Transverse colon (tissue), 4 donors: ENCODE measurements around the gene BIVM. TPM values are rescaled to one million over a fixed set of nuclear protein-coding genes. Genes with fewer than 3 reads are reported as not detected.

Experiments used
- DNase-seq: peaks from one replicate; pipeline ENCODE4 v3.0.0-alpha.2; 2019
- H3K27ac ChIP-seq, 4 donors: fragments of 200-600 bp; sonication (generic); 2 replicates each; pipeline ENCODE4 v1.5.1; 2016 to 2018; ENCODE audit warnings: inconsistent platforms in 4 of 4
- H3K27me3 ChIP-seq: fragments of 200-600 bp; sonication (generic); 2 replicates; pipeline ENCODE4 v1.5.1; 2017; ENCODE audit warnings: inconsistent platforms
- H3K36me3 ChIP-seq, 4 donors: fragments of 200-600 bp; sonication (generic); 2 replicates each; pipeline ENCODE4 v1.5.1; 2017 to 2019; ENCODE audit warnings: inconsistent platforms in 4 of 4
- H3K4me1 ChIP-seq, 4 donors: fragments of 200-600 bp; sonication (generic); 2 replicates each; pipeline ENCODE4 v1.5.1; 2017 to 2020; ENCODE audit warnings: inconsistent platforms in 4 of 4
- H3K4me3 ChIP-seq, 4 donors: fragments of 200-600 bp; sonication (generic); 1 replicate in 1 of 4; 2 replicates in 3 of 4; pipeline versions ENCODE4 v1.5.1 to v1.6.1; 2017 to 2019; ENCODE audit warnings: inconsistent platforms in 4 of 4
- H3K9me3 ChIP-seq, 2 donors: fragments of 200-600 bp; sonication (generic); 2 replicates each; pipeline ENCODE4 v1.5.1; 2017 to 2019; ENCODE audit warnings: inconsistent platforms in 2 of 2
- EP300 ChIP-seq: sonication (generic); formaldehyde crosslinking; IDR thresholded peaks from one replicate; pipeline ENCODE4 v1.6.1; 2017; ENCODE audit warnings: antibody characterized with exemption, low read depth
- POLR2A ChIP-seq: fragments of 450-650 bp; IDR thresholded peaks from one replicate; pipeline ENCODE4 v1.6.1; 2016; ENCODE audit warnings: antibody characterized with exemption, mild to moderate bottlenecking, moderate library complexity
- POLR2AphosphoS5 ChIP-seq, 3 donors: sonication (generic); formaldehyde crosslinking; IDR thresholded peaks; one replicate each; pipeline ENCODE4 v1.6.1; 2016; ENCODE audit warnings: antibody characterized with exemption in 3 of 3
- WGBS, 2 donors: methylation state at CpG; one replicate each; pipeline ENCODE4 v1.1.5; 2018; ENCODE audit warnings: low coverage in 1 of 2; 5-methylcytosine and 5-hydroxymethylcytosine counted together
- in situ Hi-C, 4 donors: fragments of 200-750 bp; cut with MboI; loops; one replicate each; pipeline versions ENCODE4 v1.15.0 to v1.15.1; 2017; ENCODE audit warnings: low sequenced_read_pairs in 3 of 4, low pct_ligation_motif_present in 1 of 4, low pct_unique_long_range_greater_than_20kb in 1 of 4
- intact Hi-C: fragments of 100-400 bp; cut with DNase I; formaldehyde crosslinking; loops from one replicate; pipeline ENCODE4 v1.15.1; 2023; ENCODE audit warnings: low total_unique reads
- total RNA-seq, 4 donors: library from RNA; depleted of rRNA; stranded (reverse); fragments of >200 nt; gene quantifications; one replicate each; pipeline ENCODE4 v1.1.0, GENCODE V29; 2016
- TF ChIP-seq, protein P1 (sequence below), 5 experiments: fragments of 200-600 bp in 3 of 5; fragments of 450-650 bp in 2 of 5; sonication (generic) in 3 of 5; IDR thresholded peaks; 1 replicate in 2 of 5; 2 replicates in 3 of 5; pipeline ENCODE4 v1.5.1; 2016 to 2017; ENCODE audit warnings: antibody characterized with exemption in 5 of 5, inconsistent platforms in 3 of 5, mild to moderate bottlenecking in 2 of 5, moderate library complexity in 1 of 5

The BIVM gene, protein sequence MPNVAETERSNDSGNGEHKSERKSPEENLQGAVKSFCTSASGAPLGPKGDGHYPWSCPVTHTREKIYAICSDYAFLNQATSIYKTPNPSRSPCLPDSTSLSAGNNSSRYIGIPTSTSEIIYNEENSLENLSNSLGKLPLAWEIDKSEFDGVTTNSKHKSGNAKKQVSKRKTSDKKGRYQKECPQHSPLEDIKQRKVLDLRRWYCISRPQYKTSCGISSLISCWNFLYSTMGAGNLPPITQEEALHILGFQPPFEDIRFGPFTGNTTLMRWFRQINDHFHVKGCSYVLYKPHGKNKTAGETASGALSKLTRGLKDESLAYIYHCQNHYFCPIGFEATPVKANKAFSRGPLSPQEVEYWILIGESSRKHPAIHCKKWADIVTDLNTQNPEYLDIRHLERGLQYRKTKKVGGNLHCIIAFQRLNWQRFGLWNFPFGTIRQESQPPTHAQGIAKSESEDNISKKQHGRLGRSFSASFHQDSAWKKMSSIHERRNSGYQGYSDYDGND
- total RNA-seq: 10 to 100 TPM in 3 of 4 donors, 1 to 10 TPM in 1; 3.0 to 31.4 (median 23.9) TPM

DNA sequence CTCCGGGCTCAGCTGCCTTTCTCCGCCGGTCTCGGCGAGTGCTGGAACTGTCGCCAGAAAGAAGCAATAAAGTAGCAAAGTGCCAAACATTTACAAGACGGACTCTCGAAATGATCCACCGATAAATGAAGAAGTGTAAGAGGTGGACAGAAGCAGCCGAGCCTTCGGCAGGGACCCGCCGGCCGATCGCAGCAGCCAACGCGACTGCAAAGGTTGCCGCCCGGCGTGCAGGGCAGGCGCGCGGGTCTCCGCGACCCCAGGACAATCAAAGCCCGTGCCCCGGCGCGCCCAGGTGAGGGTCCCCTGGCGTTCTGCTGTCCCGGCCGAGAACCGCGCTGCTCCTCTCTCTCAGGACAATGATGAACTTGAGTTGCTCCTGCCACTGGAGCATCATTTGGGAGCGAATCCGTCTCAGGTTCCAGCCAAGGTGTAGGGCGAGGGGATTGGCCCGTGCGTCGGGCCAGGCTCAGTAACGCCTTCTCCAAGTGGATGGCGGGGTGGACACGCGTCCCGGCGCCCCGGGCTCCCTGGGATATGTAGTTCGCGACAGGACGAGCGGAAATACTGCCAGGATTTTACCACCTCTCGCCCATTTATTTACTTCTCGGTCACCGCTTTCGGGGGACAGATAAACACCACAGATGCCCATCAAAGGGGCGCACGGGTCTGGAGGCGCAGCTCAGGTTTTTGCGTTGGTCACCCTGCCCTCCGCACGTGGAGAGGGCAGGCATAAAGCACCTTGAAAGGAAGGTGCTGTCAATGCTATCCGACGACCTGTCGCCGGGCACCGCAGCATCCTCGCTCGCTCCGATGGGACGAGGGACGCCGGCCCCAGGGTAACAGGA lies at the start of gene BIVM, which contains the start of gene POGLUT2:
TSS of gene BIVM (plus strand) at position 539 of the 845 bp plus-strand sequence. CDS start 8,149 bp downstream, outside the sequence.
TSS of gene POGLUT2 (minus strand) at position 396 of the 845 bp plus-strand sequence. CDS start at position 90, 306 bp downstream.
- Histone ChIP-seq H3K9me3 (no peaks in the 10 kb centered on the region), H3K27ac (peak within 1 kb of the TSS; percentile 83 to 90 (median 84)), H3K36me3 (no peaks in the 10 kb centered on the region), H3K4me3 (peak within 1 kb of the TSS; percentile 60 to 79 (median 64)), H3K4me1 (peaks cover 0 to 28% (median 2%) of the 10 kb centered on the region in 4 donors), H3K27me3 (no peaks in the 10 kb centered on the region)
- peak; percentile 27 to 40 (median 28) for TF ChIP-seq POLR2AphosphoS5 (IDR thresholded peaks at IDR 0.05)
- no peak for TF ChIP-seq EP300
- intact Hi-C loops: loop anchor here (2.0 kb wide), 1 partner anchor 24 kb away; no protein-coding TSS in a partner anchor
- 1% methylated on average over 60 of the region's 72 CpGs; no CpG with 5 or more reads in 1 of the 2 donors for WGBS, 2 donors
- DNase-seq: peak; percentile 91
- in situ Hi-C loops: no loop called here

DNA sequence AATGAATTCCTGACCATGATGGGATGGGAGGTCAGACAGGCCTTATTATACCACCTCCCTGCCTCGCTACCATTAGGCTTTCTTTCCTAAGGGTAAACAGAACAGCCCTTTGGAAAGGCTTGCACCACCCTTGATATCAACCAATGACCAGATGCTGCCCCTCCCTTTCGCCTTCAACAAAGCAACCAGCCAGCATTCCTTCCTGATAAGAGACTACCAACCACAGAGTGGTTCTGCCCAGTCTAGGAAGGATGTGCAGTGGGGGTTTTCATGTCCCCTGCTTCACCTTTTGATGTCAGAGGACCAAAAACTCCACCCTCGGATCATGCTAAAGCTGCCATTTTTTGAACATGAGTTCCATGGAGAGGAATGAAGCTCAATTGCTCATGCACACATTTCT lies 47.0 kb upstream of the BIVM start:
- no peaks in the 10 kb centered on the region for H3K4me1 ChIP-seq
- H3K27me3 ChIP-seq: no peaks in the 10 kb centered on the region
- peaks cover 0 to 6% of the 10 kb centered on the region in 2 donors for H3K9me3 ChIP-seq
- no peak for TF ChIP-seq EP300
- TF ChIP-seq, protein P1, sequence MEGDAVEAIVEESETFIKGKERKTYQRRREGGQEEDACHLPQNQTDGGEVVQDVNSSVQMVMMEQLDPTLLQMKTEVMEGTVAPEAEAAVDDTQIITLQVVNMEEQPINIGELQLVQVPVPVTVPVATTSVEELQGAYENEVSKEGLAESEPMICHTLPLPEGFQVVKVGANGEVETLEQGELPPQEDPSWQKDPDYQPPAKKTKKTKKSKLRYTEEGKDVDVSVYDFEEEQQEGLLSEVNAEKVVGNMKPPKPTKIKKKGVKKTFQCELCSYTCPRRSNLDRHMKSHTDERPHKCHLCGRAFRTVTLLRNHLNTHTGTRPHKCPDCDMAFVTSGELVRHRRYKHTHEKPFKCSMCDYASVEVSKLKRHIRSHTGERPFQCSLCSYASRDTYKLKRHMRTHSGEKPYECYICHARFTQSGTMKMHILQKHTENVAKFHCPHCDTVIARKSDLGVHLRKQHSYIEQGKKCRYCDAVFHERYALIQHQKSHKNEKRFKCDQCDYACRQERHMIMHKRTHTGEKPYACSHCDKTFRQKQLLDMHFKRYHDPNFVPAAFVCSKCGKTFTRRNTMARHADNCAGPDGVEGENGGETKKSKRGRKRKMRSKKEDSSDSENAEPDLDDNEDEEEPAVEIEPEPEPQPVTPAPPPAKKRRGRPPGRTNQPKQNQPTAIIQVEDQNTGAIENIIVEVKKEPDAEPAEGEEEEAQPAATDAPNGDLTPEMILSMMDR (IDR thresholded peaks at IDR 0.05): no peak
- TF ChIP-seq POLR2A: no peak
- TF ChIP-seq POLR2AphosphoS5 (IDR thresholded peaks at IDR 0.05): no peak
- DNase-seq: no peak
- intact Hi-C loops (no loop called here), in situ Hi-C loops (no loop called here)
- no peaks in the 10 kb centered on the region for H3K36me3 ChIP-seq
- 88 to 100% methylated on average over 2 to 3 of the region's 3 CpGs for WGBS, 2 donors
- H3K4me3 ChIP-seq: no peak overlapping the region
- H3K27ac ChIP-seq: no peak overlapping the region

DNA sequence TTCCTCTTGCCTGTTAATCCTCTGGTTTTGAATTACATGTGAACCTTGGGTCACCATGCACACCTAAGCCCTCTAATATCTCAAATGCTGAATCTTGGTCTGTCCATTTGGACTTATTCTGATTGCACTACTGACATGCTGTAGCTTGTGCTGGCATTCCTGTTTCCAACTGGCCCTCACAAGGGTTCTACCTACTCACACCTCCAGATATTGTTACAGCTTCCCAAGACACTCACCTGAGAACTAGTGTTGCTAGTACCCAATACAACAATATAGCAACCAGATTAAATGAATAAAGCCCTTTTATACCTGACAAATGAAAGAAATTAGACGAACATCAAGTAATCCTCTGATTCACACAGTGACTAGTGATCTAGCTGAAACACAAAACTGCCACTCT lies 41.9 kb upstream of the BIVM start:
- no peaks in the 10 kb centered on the region for H3K36me3 ChIP-seq
- TF ChIP-seq POLR2AphosphoS5 (IDR thresholded peaks at IDR 0.05) (no peak), EP300 (no peak), POLR2A (no peak)
- TF ChIP-seq, protein P1 (IDR thresholded peaks at IDR 0.05): no peak
- H3K27ac ChIP-seq: no peak overlapping the region
- intact Hi-C loops (no loop called here), in situ Hi-C loops (no loop called here)
- WGBS, 2 donors: 80 to 84% methylated on average over 1 of the region's 1 CpG
- no peaks in the 10 kb centered on the region for H3K27me3 ChIP-seq
- no peaks in the 10 kb centered on the region for H3K4me1 ChIP-seq
- H3K4me3 ChIP-seq: no peak overlapping the region
- H3K9me3 ChIP-seq: no peaks in the 10 kb centered on the region
- no peak for DNase-seq

- intact Hi-C loops: no loop called here
- Histone ChIP-seq H3K4me3 (no peak overlapping the region), H3K27me3 (no peaks in the 10 kb centered on the region), H3K4me1 (no peaks in the 10 kb centered on the region), H3K36me3 (no peaks in the 10 kb centered on the region), H3K27ac (no peak overlapping the region), H3K9me3 (no peaks in the 10 kb centered on the region)
- no peak for DNase-seq
- in situ Hi-C loops: no loop called here
- no peak for TF ChIP-seq EP300
- no peak for TF ChIP-seq POLR2A
- no peak for TF ChIP-seq POLR2AphosphoS5 (IDR thresholded peaks at IDR 0.05)
- 81 to 86% methylated on average over 2 of the region's 2 CpGs for WGBS, 2 donors
These were observed 40.1 kb upstream of the BIVM start for GRCh38 chr13:102758842-102759241.

DNA sequence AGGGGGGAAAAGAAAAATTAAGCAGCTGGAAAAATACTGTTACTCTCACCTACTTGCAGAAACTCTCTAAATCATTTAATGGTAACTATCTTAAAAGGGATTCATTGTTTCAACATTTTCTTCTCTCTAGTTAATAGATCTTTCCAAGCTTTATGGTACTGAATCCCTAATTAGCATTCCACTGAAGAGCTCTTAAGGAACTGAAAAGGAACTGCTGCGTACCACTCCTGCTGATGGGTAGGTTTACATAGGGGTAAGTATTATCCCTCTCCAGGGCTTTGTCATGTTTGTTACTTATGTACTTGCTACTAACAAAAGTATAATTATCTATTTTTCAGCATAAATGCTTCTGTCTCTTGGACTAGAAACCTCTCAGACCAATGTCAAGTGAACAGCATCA lies 37.8 kb upstream of the BIVM start:
- no peak for DNase-seq
- H3K4me1 ChIP-seq: no peaks in the 10 kb centered on the region
- H3K27ac ChIP-seq: no peak overlapping the region
- in situ Hi-C loops (no loop called here), intact Hi-C loops (no loop called here)
- no peaks in the 10 kb centered on the region for H3K36me3 ChIP-seq
- TF ChIP-seq, protein P1 (IDR thresholded peaks at IDR 0.05): no peak
- TF ChIP-seq EP300 (no peak), POLR2A (no peak), POLR2AphosphoS5 (IDR thresholded peaks at IDR 0.05) (no peak)
- H3K9me3 ChIP-seq: no peaks in the 10 kb centered on the region
- H3K4me3 ChIP-seq: no peak overlapping the region
- H3K27me3 ChIP-seq: no peaks in the 10 kb centered on the region
- WGBS, 2 donors: 90 to 100% methylated on average over 1 of the region's 1 CpG
